ENCODE data around the gene SEPTIN5.

Gene SEPTIN5

GRCh38 chr22:19739911-19740449, 25.7 kb downstream of the SEPTIN5 start:
- no peak overlapping the region for H3K4me3 Mint-ChIP-seq
- no peaks in the 10 kb centered on the region for H3K36me3 Mint-ChIP-seq (ENCODE audit: low read depth)
- no peaks in the 10 kb centered on the region for H3K27me3 Mint-ChIP-seq (ENCODE audit: low read depth)
- no peak overlapping the region for H3K27ac Mint-ChIP-seq
- H3K4me1 Mint-ChIP-seq (ENCODE audit: low read depth): no peaks in the 10 kb centered on the region
- H3K9me3 Mint-ChIP-seq: no peaks in the 10 kb centered on the region

- Mint-ChIP-seq H3K27me3 (ENCODE audit: low read depth) (no peaks in the 10 kb centered on the region), H3K27ac (no peak overlapping the region), H3K4me1 (ENCODE audit: low read depth) (no peaks in the 10 kb centered on the region), H3K36me3 (ENCODE audit: low read depth) (no peaks in the 10 kb centered on the region), H3K4me3 (no peak overlapping the region), H3K9me3 (no peaks in the 10 kb centered on the region)
Measured at GRCh38 chr22:19740586-19740985, 26.3 kb downstream of the SEPTIN5 start.

GRCh38 chr22:19741053-19741452, 26.8 kb downstream of the SEPTIN5 start:
- Mint-ChIP-seq H3K36me3 (ENCODE audit: low read depth) (no peaks in the 10 kb centered on the region), H3K27ac (no peak overlapping the region), H3K4me3 (no peak overlapping the region), H3K4me1 (ENCODE audit: low read depth) (no peaks in the 10 kb centered on the region), H3K27me3 (ENCODE audit: low read depth) (no peaks in the 10 kb centered on the region), H3K9me3 (no peaks in the 10 kb centered on the region)

GRCh38 chr22:19742160-19743066, 28.1 kb downstream of the SEPTIN5 start:
- Mint-ChIP-seq H3K36me3 (ENCODE audit: low read depth) (no peaks in the 10 kb centered on the region), H3K4me3 (no peak overlapping the region), H3K4me1 (ENCODE audit: low read depth) (no peaks in the 10 kb centered on the region), H3K27ac (no peak overlapping the region), H3K9me3 (no peaks in the 10 kb centered on the region), H3K27me3 (ENCODE audit: low read depth) (no peaks in the 10 kb centered on the region)

GRCh38 chr22:19743081-19743480, 28.8 kb downstream of the SEPTIN5 start:
- no peaks in the 10 kb centered on the region for H3K36me3 Mint-ChIP-seq (ENCODE audit: low read depth)
- no peak overlapping the region for H3K4me3 Mint-ChIP-seq
- no peaks in the 10 kb centered on the region for H3K4me1 Mint-ChIP-seq (ENCODE audit: low read depth)
- H3K27me3 Mint-ChIP-seq (ENCODE audit: low read depth): no peaks in the 10 kb centered on the region
- no peak overlapping the region for H3K27ac Mint-ChIP-seq
- no peaks in the 10 kb centered on the region for H3K9me3 Mint-ChIP-seq

- Mint-ChIP-seq H3K4me1 (ENCODE audit: low read depth) (no peaks in the 10 kb centered on the region), H3K27me3 (ENCODE audit: low read depth) (no peaks in the 10 kb centered on the region), H3K36me3 (ENCODE audit: low read depth) (no peaks in the 10 kb centered on the region), H3K9me3 (no peaks in the 10 kb centered on the region), H3K4me3 (no peak overlapping the region), H3K27ac (no peak overlapping the region)
Measured at GRCh38 chr22:19743651-19744050, 29.3 kb downstream of the SEPTIN5 start.

- Mint-ChIP-seq H3K4me1 (ENCODE audit: low read depth) (no peaks in the 10 kb centered on the region), H3K27me3 (ENCODE audit: low read depth) (no peaks in the 10 kb centered on the region), H3K4me3 (no peak overlapping the region), H3K27ac (no peak overlapping the region), H3K36me3 (ENCODE audit: low read depth) (no peaks in the 10 kb centered on the region), H3K9me3 (no peaks in the 10 kb centered on the region)
Measured at GRCh38 chr22:19744350-19745006, 30.2 kb downstream of the SEPTIN5 start.

GRCh38 chr22:19745155-19746101, 31.1 kb downstream of the SEPTIN5 start:
- Mint-ChIP-seq H3K4me3 (no peak overlapping the region), H3K27ac (no peak overlapping the region), H3K9me3 (no peaks in the 10 kb centered on the region), H3K36me3 (ENCODE audit: low read depth) (no peaks in the 10 kb centered on the region), H3K4me1 (ENCODE audit: low read depth) (no peaks in the 10 kb centered on the region), H3K27me3 (ENCODE audit: low read depth) (no peaks in the 10 kb centered on the region)

GRCh38 chr22:19746726-19747125, 32.4 kb downstream of the SEPTIN5 start:
- Mint-ChIP-seq H3K27me3 (ENCODE audit: low read depth) (no peaks in the 10 kb centered on the region), H3K4me3 (no peak overlapping the region), H3K9me3 (no peaks in the 10 kb centered on the region), H3K4me1 (ENCODE audit: low read depth) (no peaks in the 10 kb centered on the region), H3K36me3 (ENCODE audit: low read depth) (no peaks in the 10 kb centered on the region), H3K27ac (no peak overlapping the region)

GRCh38 chr22:19747551-19747950, 33.2 kb downstream of the SEPTIN5 start:
- H3K4me3 Mint-ChIP-seq: no peak overlapping the region
- no peaks in the 10 kb centered on the region for H3K36me3 Mint-ChIP-seq (ENCODE audit: low read depth)
- H3K27me3 Mint-ChIP-seq (ENCODE audit: low read depth): peaks cover under 1% of the 10 kb centered on the region
- no peaks in the 10 kb centered on the region for H3K9me3 Mint-ChIP-seq
- H3K27ac Mint-ChIP-seq: no peak overlapping the region
- no peaks in the 10 kb centered on the region for H3K4me1 Mint-ChIP-seq (ENCODE audit: low read depth)

- Mint-ChIP-seq H3K4me3 (no peak overlapping the region), H3K27ac (no peak overlapping the region), H3K27me3 (ENCODE audit: low read depth) (peaks cover 7% of the 10 kb centered on the region)
Measured at GRCh38 chr22:19748139-19748538, 33.8 kb downstream of the SEPTIN5 start.

GRCh38 chr22:19748991-19749664, 34.8 kb downstream of the SEPTIN5 start:
- Mint-ChIP-seq H3K27ac (no peak overlapping the region), H3K9me3 (no peaks in the 10 kb centered on the region), H3K36me3 (ENCODE audit: low read depth) (no peaks in the 10 kb centered on the region), H3K4me3 (no peak overlapping the region), H3K27me3 (ENCODE audit: low read depth) (peaks cover 15% of the 10 kb centered on the region), H3K4me1 (ENCODE audit: low read depth) (no peaks in the 10 kb centered on the region)

More at GRCh38 chr22:19748139-19748538, 33.8 kb downstream of the SEPTIN5 start:
- Mint-ChIP-seq H3K36me3 (ENCODE audit: low read depth) (no peaks in the 10 kb centered on the region), H3K9me3 (no peaks in the 10 kb centered on the region), H3K4me1 (ENCODE audit: low read depth) (no peaks in the 10 kb centered on the region)

GRCh38 chr22:19749876-19750275, 35.6 kb downstream of the SEPTIN5 start:
- Mint-ChIP-seq H3K9me3 (no peaks in the 10 kb centered on the region), H3K36me3 (ENCODE audit: low read depth) (no peaks in the 10 kb centered on the region), H3K27me3 (ENCODE audit: low read depth) (peaks cover 21% of the 10 kb centered on the region), H3K4me3 (no peak overlapping the region), H3K4me1 (ENCODE audit: low read depth) (no peaks in the 10 kb centered on the region), H3K27ac (no peak overlapping the region)

All from T-helper 1 cell treated with Interleukin-12 subunit alpha and Interleukin-12 subunit beta and Interleukin-4 antibody, amounts not matched to agents 30 μg/mL and 1 μg/mL, for 36 hours (primary cell).